Measurements from ENCODE around the gene NPHP1.
"Not testable (repeated sequence)": the region's sequence is repeated elsewhere in the genome, so short reads cannot be mapped to it uniquely, and the experiment has no call there.

The NPHP1 gene

DNA sequence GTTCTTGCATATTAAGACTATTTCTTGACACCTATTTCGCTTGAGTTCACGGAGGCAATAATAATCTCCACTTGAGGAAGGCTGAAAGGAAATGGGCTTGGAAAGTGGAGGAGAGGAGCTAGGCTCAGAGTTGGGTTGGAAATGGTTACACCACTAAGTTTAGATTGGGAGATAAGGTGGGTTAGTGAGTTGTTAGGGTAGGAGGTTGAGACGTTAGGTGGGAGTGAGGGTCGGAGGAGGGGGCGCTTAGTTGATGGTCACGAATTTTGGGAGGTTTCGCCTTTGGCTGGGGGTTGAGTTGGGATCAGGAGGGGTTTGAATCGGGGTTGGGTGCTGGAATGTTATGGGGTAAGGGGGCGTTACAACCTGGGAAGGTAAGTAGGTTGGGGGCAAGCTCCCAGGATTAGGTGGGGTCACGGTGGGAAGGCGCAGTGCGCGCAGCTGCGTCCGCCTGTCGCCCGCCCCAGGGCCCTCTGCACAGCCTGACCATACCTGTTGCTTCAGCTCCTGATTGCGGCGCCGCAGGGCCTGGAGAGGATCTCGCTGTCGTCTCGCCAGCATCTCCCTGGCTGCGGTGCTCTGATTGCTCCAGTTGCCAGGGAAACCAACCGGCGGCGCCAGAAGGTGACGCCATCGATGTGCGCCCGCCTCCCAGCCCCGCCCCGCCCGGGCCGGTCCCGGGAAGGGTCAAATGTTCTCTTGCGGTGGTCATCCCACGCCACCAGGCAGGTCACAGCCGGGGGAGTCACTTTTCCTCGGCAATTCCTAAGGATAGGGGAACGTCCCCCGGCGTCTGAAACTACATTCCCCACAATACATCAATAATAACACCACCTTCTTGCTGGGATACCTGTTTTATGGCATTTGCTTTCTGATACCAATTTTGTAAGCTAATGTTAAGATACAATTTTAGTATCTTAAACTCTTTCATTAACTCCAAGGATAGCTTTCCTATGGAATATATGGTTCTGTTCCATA, at the start of gene NPHP1:
NPHP1 (minus strand) TSS at position 606 of the 978 bp plus-strand sequence; CDS start at position 561, 45 bp downstream.
- H3K4me3 ChIP-seq (replicated peaks; ENCODE audit: low read depth, low read length) = peak within 1 kb of the TSS; percentile 74
- peak; percentile 85 for DNase-seq (ENCODE audit: extremely low read depth, insufficient read length)
- TF ChIP-seq, protein P1, sequence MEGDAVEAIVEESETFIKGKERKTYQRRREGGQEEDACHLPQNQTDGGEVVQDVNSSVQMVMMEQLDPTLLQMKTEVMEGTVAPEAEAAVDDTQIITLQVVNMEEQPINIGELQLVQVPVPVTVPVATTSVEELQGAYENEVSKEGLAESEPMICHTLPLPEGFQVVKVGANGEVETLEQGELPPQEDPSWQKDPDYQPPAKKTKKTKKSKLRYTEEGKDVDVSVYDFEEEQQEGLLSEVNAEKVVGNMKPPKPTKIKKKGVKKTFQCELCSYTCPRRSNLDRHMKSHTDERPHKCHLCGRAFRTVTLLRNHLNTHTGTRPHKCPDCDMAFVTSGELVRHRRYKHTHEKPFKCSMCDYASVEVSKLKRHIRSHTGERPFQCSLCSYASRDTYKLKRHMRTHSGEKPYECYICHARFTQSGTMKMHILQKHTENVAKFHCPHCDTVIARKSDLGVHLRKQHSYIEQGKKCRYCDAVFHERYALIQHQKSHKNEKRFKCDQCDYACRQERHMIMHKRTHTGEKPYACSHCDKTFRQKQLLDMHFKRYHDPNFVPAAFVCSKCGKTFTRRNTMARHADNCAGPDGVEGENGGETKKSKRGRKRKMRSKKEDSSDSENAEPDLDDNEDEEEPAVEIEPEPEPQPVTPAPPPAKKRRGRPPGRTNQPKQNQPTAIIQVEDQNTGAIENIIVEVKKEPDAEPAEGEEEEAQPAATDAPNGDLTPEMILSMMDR (IDR thresholded peaks at IDR 0.05; ENCODE audit: insufficient read depth, low read length, poor library complexity, severe bottlenecking) = no peak
- no peaks in the 10 kb centered on the region; the same call in 1 of the 2 replicates for H3K36me3 ChIP-seq (ENCODE audit: control insufficient read depth, insufficient read depth, low read length)
- no peaks in the 10 kb centered on the region for H3K27me3 ChIP-seq (replicated peaks; ENCODE audit: control insufficient read depth, insufficient read depth, low read length)

DNA sequence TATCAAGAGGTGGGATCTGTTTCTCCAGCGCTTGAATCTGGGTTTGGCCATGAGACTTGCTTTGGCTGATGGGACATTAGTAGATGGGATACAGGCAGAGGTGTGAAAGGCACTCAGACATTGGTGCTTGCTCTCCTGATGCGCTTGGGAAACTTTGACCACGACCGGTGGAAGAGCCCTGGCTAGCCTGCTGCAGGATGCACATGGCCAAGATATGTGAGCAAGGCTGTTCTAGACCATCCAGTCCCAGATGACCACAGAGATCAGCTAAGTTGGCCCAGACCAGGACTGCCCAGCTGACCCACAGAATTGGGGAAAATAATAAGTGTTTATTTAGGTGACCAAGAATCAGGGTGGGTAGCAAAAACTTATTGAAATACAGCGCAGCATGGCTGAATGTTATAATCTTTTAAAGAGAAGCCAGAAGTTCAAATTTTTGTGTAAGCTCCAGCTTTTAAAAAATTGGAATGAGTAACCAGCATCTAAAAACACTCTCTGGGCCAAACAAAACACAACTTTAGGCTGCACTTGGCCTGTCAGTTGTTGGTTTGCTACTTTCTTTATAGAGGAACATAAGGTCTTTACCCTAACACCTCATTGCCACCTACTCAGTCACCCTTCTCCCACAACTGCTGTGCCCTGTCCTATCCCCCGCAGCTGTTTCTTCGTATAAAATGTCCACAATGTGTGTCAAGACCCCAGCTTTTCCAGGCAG, 43.4 kb upstream of the NPHP1 start:
- not testable (repeated sequence) for DNase-seq (ENCODE audit: extremely low read depth, insufficient read length); H3K36me3 ChIP-seq (ENCODE audit: control insufficient read depth, insufficient read depth, low read length); H3K27me3 ChIP-seq (replicated peaks; ENCODE audit: control insufficient read depth, insufficient read depth, low read length); H3K4me3 ChIP-seq (replicated peaks; ENCODE audit: low read depth, low read length)

DNA sequence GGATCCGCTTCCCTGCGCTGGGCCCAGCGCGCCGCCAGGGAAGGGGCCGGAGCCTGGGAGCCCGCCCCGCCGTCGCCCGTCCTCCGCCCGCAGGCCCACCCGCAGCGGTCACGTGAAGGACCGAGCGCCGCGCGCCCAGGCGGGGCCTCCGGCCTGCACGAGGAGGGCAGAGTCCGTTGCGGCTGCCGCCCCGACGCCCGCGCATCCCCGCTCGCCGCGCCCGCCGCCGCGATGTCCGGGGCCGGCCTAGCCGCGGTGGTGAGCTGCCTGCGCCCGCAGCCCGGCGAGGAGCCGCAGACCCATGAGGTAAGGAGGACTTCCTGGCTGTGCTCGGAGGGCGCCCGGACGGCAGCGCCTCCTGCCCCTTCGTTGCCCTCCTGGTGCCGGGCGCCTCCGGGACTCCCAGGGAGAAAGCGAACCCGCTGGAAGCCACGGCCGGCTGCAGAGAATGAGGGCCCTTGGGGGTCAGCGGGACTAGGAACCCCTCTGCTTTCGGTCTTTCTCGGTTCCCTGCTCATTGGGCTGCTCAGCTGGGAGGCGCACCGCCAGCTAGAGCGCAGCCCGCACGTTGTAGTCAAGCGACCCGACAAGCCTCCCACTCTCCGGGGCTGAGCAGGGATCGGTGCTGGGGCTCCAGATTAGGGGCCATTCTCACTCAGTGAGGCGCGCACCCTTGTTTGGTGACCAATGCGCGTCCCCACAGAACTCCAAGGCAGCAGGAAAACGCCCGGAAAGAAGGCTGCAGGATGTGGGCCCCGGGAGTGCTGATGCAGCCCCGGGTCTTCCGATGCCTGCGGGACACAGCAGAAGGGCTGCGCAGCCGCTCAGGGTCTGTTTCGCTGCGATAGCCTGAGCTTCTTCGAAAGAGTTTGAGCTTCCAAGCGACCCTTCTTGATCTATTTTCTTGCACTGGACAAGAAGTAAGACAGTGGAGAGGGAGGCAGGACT, 40.9 kb upstream of the NPHP1 start:
- not testable (repeated sequence) for H3K27me3 ChIP-seq (replicated peaks; ENCODE audit: control insufficient read depth, insufficient read depth, low read length); DNase-seq (ENCODE audit: extremely low read depth, insufficient read length); H3K36me3 ChIP-seq (ENCODE audit: control insufficient read depth, insufficient read depth, low read length); H3K4me3 ChIP-seq (replicated peaks; ENCODE audit: low read depth, low read length)

DNA sequence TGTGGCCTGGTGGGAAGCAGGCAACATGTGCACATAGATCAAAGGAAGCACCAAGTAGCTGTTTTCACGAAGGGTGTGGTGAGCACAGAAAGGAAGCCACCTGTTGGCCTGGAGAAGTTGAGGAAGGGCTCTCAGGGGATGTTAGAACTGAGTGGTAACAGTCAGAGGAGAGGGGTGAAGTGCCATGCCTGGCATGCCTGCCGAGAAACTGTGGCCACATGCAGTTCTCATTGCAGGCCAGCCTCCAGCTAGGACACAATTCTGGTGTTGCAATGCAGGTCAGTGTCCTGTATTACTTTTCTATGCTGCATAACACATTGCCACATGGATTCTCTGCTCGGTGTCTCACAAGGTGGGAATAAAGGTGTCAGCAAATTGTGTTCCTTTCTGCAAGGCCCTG, 38.5 kb upstream of the NPHP1 start:
- H3K27me3 ChIP-seq (replicated peaks; ENCODE audit: control insufficient read depth, insufficient read depth, low read length); DNase-seq (ENCODE audit: extremely low read depth, insufficient read length); H3K36me3 ChIP-seq (ENCODE audit: control insufficient read depth, insufficient read depth, low read length); H3K4me3 ChIP-seq (replicated peaks; ENCODE audit: low read depth, low read length): not testable (repeated sequence)

DNA sequence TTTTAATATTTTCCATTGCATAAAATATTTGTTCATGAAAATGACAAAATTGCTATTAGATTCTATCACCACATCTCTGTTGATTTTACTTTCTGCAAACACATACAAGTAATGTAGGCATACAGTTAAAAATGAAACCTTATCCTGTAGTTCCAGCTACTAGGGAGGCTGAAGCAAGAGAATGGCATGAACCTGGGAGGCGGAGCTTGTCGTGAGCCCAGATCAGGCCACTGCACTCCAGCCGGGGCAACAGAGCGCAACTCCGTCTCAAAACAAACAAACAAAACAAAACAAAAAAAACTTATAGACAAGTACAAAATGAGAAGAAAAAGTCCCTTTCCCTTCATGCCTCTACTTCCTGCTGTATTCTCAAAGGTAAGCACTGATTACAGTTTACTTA, 29.7 kb upstream of the NPHP1 start:
- not testable (repeated sequence) for DNase-seq (ENCODE audit: extremely low read depth, insufficient read length); H3K27me3 ChIP-seq (replicated peaks; ENCODE audit: control insufficient read depth, insufficient read depth, low read length); H3K36me3 ChIP-seq (ENCODE audit: control insufficient read depth, insufficient read depth, low read length); H3K4me3 ChIP-seq (replicated peaks; ENCODE audit: low read depth, low read length)

DNA sequence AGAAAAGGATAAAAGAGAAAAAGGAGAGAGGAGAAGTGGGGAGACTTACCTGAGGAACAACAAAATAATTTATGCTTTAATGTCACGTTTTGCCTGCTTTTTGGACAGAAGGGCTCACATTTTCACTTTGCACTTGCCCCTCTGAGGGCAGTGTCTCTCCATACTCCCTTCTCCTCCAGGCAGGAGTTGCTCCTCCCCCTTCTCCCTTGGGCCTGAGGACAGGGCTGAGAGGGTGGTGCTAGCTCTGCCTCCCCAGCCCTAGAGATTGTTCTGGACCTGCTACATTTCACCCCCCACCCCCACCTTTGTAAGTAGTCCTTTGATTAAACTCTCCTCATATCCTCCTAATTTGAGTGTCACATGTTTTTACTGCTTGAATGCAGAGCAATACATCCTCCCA, 25.1 kb upstream of the NPHP1 start:
- not testable (repeated sequence) for DNase-seq (ENCODE audit: extremely low read depth, insufficient read length); H3K36me3 ChIP-seq (ENCODE audit: control insufficient read depth, insufficient read depth, low read length); H3K27me3 ChIP-seq (replicated peaks; ENCODE audit: control insufficient read depth, insufficient read depth, low read length); H3K4me3 ChIP-seq (replicated peaks; ENCODE audit: low read depth, low read length)

DNA sequence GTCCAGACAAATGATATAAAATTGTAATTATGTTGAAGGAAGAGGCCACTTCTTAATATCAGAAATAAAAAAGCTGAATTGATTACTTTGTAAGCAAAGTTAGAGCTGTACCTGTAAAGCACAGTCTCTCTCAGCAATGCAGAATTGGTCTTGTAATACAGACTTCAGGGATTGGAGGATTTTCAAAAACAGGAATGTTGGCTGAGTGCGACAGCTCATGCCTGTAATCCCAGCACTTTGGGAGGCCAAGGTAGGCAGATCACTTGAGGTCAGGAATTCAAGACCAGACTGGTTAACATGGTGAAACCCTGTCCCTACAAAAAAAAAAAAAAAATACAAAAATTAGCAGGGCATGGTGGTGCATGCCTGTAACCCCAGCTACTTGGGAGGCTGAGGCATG, 17.8 kb upstream of the NPHP1 start:
- not testable (repeated sequence) for DNase-seq (ENCODE audit: extremely low read depth, insufficient read length); H3K36me3 ChIP-seq (ENCODE audit: control insufficient read depth, insufficient read depth, low read length); H3K27me3 ChIP-seq (replicated peaks; ENCODE audit: control insufficient read depth, insufficient read depth, low read length); H3K4me3 ChIP-seq (replicated peaks; ENCODE audit: low read depth, low read length)

DNA sequence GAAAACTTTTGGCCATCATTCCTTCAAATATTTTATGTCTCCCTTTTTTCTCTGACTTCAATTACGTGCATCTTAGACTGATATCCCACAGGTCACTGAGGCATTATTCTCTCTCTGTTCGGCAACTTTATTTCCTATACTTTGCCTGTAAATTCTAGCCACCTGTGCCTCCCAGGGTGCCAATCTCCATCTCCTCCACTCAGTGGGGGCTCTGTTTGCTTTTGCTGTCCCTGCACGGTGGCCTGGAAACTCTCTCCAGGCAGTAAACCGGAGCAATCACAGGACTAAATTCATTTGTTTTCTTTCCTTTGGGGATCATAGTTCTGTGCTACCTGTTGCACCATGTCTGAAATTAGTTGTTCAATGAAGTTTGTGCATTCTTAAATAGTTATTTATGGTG, 17.1 kb upstream of the NPHP1 start:
- Histone ChIP-seq H3K27me3 (replicated peaks; ENCODE audit: control insufficient read depth, insufficient read depth, low read length) (no peaks in the 10 kb centered on the region; the same call in 1 of the 2 replicates), H3K4me3 (replicated peaks; ENCODE audit: low read depth, low read length) (no peak overlapping the region), H3K36me3 (ENCODE audit: control insufficient read depth, insufficient read depth, low read length) (no peaks in the 10 kb centered on the region)
- TF ChIP-seq, protein P1 (IDR thresholded peaks at IDR 0.05; ENCODE audit: insufficient read depth, low read length, poor library complexity, severe bottlenecking) = no peak
- DNase-seq (ENCODE audit: extremely low read depth, insufficient read length) = no peak

All from GM06990 (cell line).